GM12878 (cell line): ENCODE results near the gene RAD51B. TPM values are rescaled to one million over a fixed set of nuclear protein-coding genes. Genes with fewer than 3 reads are reported as not detected.

ENCODE experiments used
- ATAC-seq: fragments of 200-7000 bp; cut with Tn5 transposase; 3 replicates; pipeline ENCODE4 v1.9.1; 2020; ENCODE audit warnings: mild to moderate bottlenecking, moderate library complexity
- BruUV-seq: library from RNA; stranded (reverse); fragments of 400-500 nt; replicated peaks from 2 replicates; lab custom pipeline; 2021; lab: Mats Ljungman, UMichigan
- CTCF ChIA-PET: fragments of 300-600 bp; sonication (Branson Sonifier 250); formaldehyde crosslinking; extraction: SDS; loops from one replicate; lab custom pipeline; 2021; ENCODE audit warnings: inconsistent platforms; lab: Yijun Ruan, JAX
- POLR2A ChIA-PET: fragments of 350-600 bp; formaldehyde crosslinking; extraction: SDS; loops from one replicate; lab custom pipeline; 2021; ENCODE audit warnings: inconsistent platforms; lab: Charles Lee
- RAD21 ChIA-PET: fragments of 300-600 bp; sonication (Branson Sonifier 250); formaldehyde crosslinking; loops from one replicate; lab custom pipeline; 2023; ENCODE audit warnings: antibody characterized with exemption; ENCODE audit not compliant: unreplicated experiment; lab: Charles Lee
- SMC1A ChIA-PET: fragments of 300-600 bp; sonication (Branson Sonifier 250); formaldehyde crosslinking; loops from one replicate; lab custom pipeline; 2023; ENCODE audit not compliant: unreplicated experiment, uncharacterized antibody; lab: Charles Lee
- DNase-seq: peaks from one replicate; pipeline ENCODE4 v3.0.0-alpha.2; 2011; ENCODE audit warnings: low read depth, low spot score
- FAIRE-seq: peaks from 3 replicates; lab custom pipeline; 2011; peaks lifted over from hg19 to GRCh38; lab: Jason Lieb, UNC
- H2AFZ ChIP-seq: 2 replicates; pipeline ENCODE4 v1.6.0; 2011; ENCODE audit warnings: low read depth, low read length, control low read depth; ENCODE audit not compliant: control insufficient read depth
- H3K27ac ChIP-seq: 2 replicates; pipeline ENCODE4 v1.5.1; 2011; ENCODE audit warnings: control low read depth; ENCODE audit not compliant: control insufficient read depth, insufficient read depth
- H3K27me3 ChIP-seq, 2 experiments: replicated peaks in 1 of 2; 2 replicates each; pipeline versions ENCODE4 v1.6.0 to v1.6.1; 2011; ENCODE audit warnings: low read length in 1 of 2; ENCODE audit not compliant: control insufficient read depth in 2 of 2, insufficient read depth in 2 of 2
- H3K36me3 ChIP-seq, 2 experiments: 2 replicates each; pipeline ENCODE4 v1.5.1; 2011; ENCODE audit warnings: low read length in 1 of 2; ENCODE audit not compliant: control insufficient read depth in 2 of 2, insufficient read depth in 2 of 2
- H3K4me1 ChIP-seq: 2 replicates; pipeline ENCODE4 v1.6.1; 2011; ENCODE audit warnings: mild to moderate bottlenecking, low read length, moderate library complexity, mixed read lengths; ENCODE audit not compliant: control insufficient read depth, insufficient read depth
- H3K4me2 ChIP-seq: 2 replicates; pipeline ENCODE4 v1.6.0; 2011; ENCODE audit warnings: control low read depth; ENCODE audit not compliant: control insufficient read depth, insufficient read depth
- H3K4me3 ChIP-seq: fragments of 200-600 bp; sonication (generic); 2 replicates; pipeline ENCODE4 v1.5.1; 2016
- H3K79me2 ChIP-seq: 2 replicates; pipeline ENCODE4 v1.6.0; 2011; ENCODE audit warnings: low read length; ENCODE audit not compliant: control insufficient read depth, insufficient read depth
- H3K9ac ChIP-seq: 2 replicates; pipeline ENCODE4 v1.8.0; 2011; ENCODE audit warnings: low read length, control low read depth, mixed read lengths; ENCODE audit not compliant: control insufficient read depth, insufficient read depth
- H3K9me3 ChIP-seq: replicated peaks from 3 replicates; pipeline ENCODE4 v1.5.1; 2011; ENCODE audit warnings: mild to moderate bottlenecking, low read length; ENCODE audit not compliant: control insufficient read depth, insufficient read depth
- H4K20me1 ChIP-seq: 2 replicates; pipeline ENCODE4 v1.6.0; 2011; ENCODE audit not compliant: control insufficient read depth, insufficient read depth
- ATF2 ChIP-seq: IDR thresholded peaks from 2 replicates; pipeline ENCODE4 v1.6.1; 2012; ENCODE audit warnings: low read length, inconsistent platforms
- BCL3 ChIP-seq: IDR thresholded peaks from 2 replicates; pipeline ENCODE4 v1.6.1; 2011; ENCODE audit warnings: borderline replicate concordance, low read depth, mild to moderate bottlenecking, moderate library complexity, low read length; ENCODE audit not compliant: insufficient read depth, poor library complexity, severe bottlenecking
- ESRRA ChIP-seq: IDR thresholded peaks from 2 replicates; pipeline ENCODE4 v1.6.1; 2012; ENCODE audit warnings: mild to moderate bottlenecking, low read length, improper control_type of control experiment
- FOXK2 ChIP-seq: fragments of 450-650 bp; IDR thresholded peaks from 2 replicates; pipeline ENCODE4 v1.6.1; 2017; ENCODE audit warnings: mild to moderate bottlenecking, moderate library complexity
- IRF5 ChIP-seq: fragments of 450-650 bp; IDR thresholded peaks from 2 replicates; pipeline ENCODE4 v1.6.1; 2017; ENCODE audit warnings: borderline replicate concordance
- NFXL1 ChIP-seq: fragments of 450-650 bp; IDR thresholded peaks from 2 replicates; pipeline ENCODE4 v1.6.1; 2017; ENCODE audit warnings: antibody characterized with exemption, mild to moderate bottlenecking, borderline replicate concordance
- PAX5 ChIP-seq: IDR thresholded peaks from 2 replicates; pipeline ENCODE4 v1.6.1; 2011; ENCODE audit warnings: low read depth, low read length, borderline replicate concordance
- RAD51 ChIP-seq: fragments of 450-650 bp; IDR thresholded peaks from 2 replicates; pipeline ENCODE4 v1.6.1; 2016; ENCODE audit warnings: moderate library complexity, mild to moderate bottlenecking, inconsistent platforms
- RELB ChIP-seq: fragments of 450-650 bp; IDR thresholded peaks from 2 replicates; pipeline ENCODE4 v1.6.1; 2017; ENCODE audit warnings: low read depth, mild to moderate bottlenecking, moderate library complexity
- SIN3A ChIP-seq: IDR thresholded peaks from 2 replicates; pipeline ENCODE4 v1.6.1; 2012; ENCODE audit warnings: low read depth, low read length, improper control_type of control experiment
- SREBF1 ChIP-seq: IDR thresholded peaks from 2 replicates; pipeline ENCODE4 v1.6.1; 2012; ENCODE audit warnings: mild to moderate bottlenecking, low read length
- USF2 ChIP-seq: IDR thresholded peaks from 2 replicates; pipeline ENCODE4 v1.6.1; 2011; ENCODE audit warnings: low read depth, low read length, improper control_type of control experiment, borderline replicate concordance
- ZNF217 ChIP-seq: fragments of 450-650 bp; IDR thresholded peaks from 2 replicates; pipeline ENCODE4 v1.6.1; 2017; ENCODE audit warnings: antibody characterized with exemption, mild to moderate bottlenecking
- WGBS: methylation state at CpG from one replicate; pipeline ENCODE4 v1.1.6; 2016; ENCODE audit warnings: low lambda C conversion rate; ENCODE audit not compliant: insufficient replicate concordance, insufficient coverage; ENCODE audit errors: missing lambda C conversion rate; 5-methylcytosine and 5-hydroxymethylcytosine counted together
- in situ Hi-C: fragments of 300-500 bp; cut with MboI; formaldehyde crosslinking; loops from 9 replicates; pipeline ENCODE4 v1.14.3; 2018; ENCODE audit warnings: mixed read lengths
- intact Hi-C: fragments of 100-400 bp; cut with micrococcal nuclease; formaldehyde crosslinking; loops from one replicate; pipeline ENCODE4 v1.14.2; 2022; ENCODE audit not compliant: unreplicated experiment
- polyA plus RNA-seq, 11 experiments: library from polyadenylated mRNA; depleted of rRNA in 4 of 11; unstranded in 6 of 11; stranded (reverse) in 5 of 11; fragments of >200 nt; fragmentation: Nextera tagmentation in 4 of 11; fragmentation: Illumina TruSeq in 1 of 11; extraction: Ambion mirVana in 4 of 11; extraction: Trizol in 1 of 11; gene quantifications; 1 replicate in 1 of 11; 2 replicates in 10 of 11; pipeline versions ENCODE4 v1.2.1 to v1.2.3, GENCODE V29; 2011 to 2016; ENCODE audit warnings: inconsistent platforms in 2 of 11, missing spikeins in 2 of 11, low read depth in 1 of 11
- total RNA-seq, 4 experiments: library from RNA; depleted of rRNA in 3 of 4; stranded (reverse); fragments of >200 nt in 3 of 4; fragmentation: Illumina TruSeq in 1 of 4; extraction: Trizol in 1 of 4; gene quantifications; 2 replicates each; pipeline versions ENCODE4 v1.2.1 to v1.2.3, GENCODE V29; 2013 to 2021

RAD51B gene
- total and polyA plus RNA-seq, 10 of the 15 experiments (the other 5 are each of a cell fraction or from before 2014, with no cell fraction given): 9.8 to 26.8 (median 21.3) TPM

GRCh38 chr14:68195126-68195525 lies 375.5 kb downstream of the RAD51B start:
- FAIRE-seq (no peak), DNase-seq (no peak), ATAC-seq (no peak)
- ChIA-PET CTCF (interaction anchor here (1.0 kb wide), 1 partner anchor 9 kb away, joined by 3 read pairs; no protein-coding TSS in a partner anchor), POLR2A (interaction anchor here (0.6 kb wide), 3 partner anchors 17 to 211 kb away, joined by 3 to 4 read pairs (median 3); no protein-coding TSS in a partner anchor), RAD21 (no interaction called here), SMC1A (interaction anchor here (1.2 to 1.3 kb wide), 2 partner anchors 33 to 47 kb away, joined by 3 read pairs; no protein-coding TSS in a partner anchor)
- intact Hi-C loops: no loop called here
- BruUV-seq: no TSS peak
- Histone ChIP-seq H3K27ac (no peak overlapping the region), H3K27me3 (no peaks in the 10 kb centered on the region), H3K4me1 (no peaks in the 10 kb centered on the region), H3K4me3 (no peak overlapping the region), H3K79me2 (no peaks in the 10 kb centered on the region), H3K36me3 (no peaks in the 10 kb centered on the region), H2AFZ (no peak overlapping the region), H3K9me3 (no peaks in the 10 kb centered on the region), H4K20me1 (no peaks in the 10 kb centered on the region), H3K4me2 (no peak overlapping the region), H3K9ac (no peak overlapping the region)
- in situ Hi-C loops: no loop called here
- TF ChIP-seq RAD51 (no peak), ZNF217 (no peak), PAX5 (no peak), RELB (no peak), SIN3A (no peak), NFXL1 (no peak), SREBF1 (no peak), ATF2 (no peak), ESRRA (no peak), FOXK2 (no peak), BCL3 (no peak), IRF5 (no peak), USF2 (no peak)
- WGBS: 29% methylated on average over 1 of the region's 1 CpG
